GM19324 (cell line): ENCODE measurements around the gene FAM170B.

ENCODE experiments used
- ATAC-seq: cut with Tn5 transposase; IDR thresholded peaks from one replicate; pipeline ENCODE4 v1.9.1; 2021; ENCODE audit warnings: mild to moderate bottlenecking, moderate library complexity; ENCODE audit not compliant: unreplicated experiment, low FRiP score

FAM170B gene

DNA sequence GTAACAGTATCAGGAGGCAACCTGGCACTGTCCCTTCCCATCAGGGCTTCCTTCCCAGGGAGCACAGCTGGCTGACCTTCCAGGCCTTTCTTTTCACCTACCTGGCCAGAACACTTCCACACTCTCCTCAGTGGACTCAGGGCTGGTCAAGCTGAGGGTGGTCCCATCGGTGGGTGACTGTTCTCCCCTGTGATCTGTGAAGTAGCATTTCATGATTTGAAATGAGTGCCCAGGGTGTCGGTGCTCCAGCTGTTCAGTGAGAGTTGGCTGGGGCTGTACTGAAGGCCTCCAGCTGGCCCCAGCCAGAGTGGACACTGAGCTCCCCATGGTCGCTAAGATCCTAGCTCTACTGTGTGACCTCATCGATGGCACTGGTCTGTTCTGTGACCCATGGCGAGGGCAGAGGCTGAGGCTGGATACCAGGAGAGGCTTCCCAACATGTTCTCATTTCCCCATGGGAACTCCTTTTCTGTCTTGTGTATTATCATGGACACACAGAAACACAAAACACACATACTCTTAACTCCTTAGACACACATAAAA is at the start of gene FAM170B:
Gene FAM170B, minus strand, starts transcription at position 316 of the 543 bp plus-strand sequence. Its CDS starts 103 bp downstream, at position 213.
- ATAC-seq, result no peak

DNA sequence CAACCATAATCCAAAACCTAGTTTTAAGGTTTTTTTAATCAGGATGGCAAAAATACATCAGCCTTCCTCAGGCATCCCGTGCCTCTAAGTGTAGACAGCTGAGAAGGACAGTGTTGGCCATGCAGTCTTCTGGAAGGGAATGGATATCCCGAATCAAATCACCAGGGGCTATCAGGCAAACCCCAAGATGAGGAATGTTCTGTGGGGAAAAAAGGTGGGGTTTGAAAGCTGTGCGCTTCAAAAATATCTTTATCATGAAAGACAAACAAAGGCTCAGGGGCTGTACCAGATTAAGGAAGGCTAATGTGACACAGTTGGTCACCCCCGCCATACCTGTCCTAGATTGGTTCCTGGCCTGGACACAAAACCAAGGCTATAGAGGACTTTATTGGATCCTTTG is 49.0 kb upstream of the FAM170B start:
- no peak for ATAC-seq

DNA sequence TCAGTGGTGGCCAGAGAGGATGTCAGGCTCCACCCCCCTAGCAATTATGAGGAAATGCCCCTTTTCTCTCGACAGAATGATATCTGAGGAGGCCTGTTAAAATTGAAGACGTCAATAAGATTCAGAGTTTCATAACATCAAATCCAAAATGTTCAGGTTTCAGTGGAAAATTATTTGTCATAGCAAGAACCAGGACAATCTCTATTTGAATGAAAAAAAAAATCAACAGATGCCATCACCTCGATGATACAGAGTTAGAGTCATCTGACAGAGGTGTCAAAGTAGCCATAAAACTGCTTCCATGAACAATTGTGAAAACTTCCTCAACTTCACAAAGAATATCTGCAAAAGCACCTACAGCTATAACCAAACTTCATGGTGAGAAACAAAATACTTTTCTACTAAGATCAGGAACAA is 46.6 kb upstream of the FAM170B start:
- ATAC-seq, result no peak

DNA sequence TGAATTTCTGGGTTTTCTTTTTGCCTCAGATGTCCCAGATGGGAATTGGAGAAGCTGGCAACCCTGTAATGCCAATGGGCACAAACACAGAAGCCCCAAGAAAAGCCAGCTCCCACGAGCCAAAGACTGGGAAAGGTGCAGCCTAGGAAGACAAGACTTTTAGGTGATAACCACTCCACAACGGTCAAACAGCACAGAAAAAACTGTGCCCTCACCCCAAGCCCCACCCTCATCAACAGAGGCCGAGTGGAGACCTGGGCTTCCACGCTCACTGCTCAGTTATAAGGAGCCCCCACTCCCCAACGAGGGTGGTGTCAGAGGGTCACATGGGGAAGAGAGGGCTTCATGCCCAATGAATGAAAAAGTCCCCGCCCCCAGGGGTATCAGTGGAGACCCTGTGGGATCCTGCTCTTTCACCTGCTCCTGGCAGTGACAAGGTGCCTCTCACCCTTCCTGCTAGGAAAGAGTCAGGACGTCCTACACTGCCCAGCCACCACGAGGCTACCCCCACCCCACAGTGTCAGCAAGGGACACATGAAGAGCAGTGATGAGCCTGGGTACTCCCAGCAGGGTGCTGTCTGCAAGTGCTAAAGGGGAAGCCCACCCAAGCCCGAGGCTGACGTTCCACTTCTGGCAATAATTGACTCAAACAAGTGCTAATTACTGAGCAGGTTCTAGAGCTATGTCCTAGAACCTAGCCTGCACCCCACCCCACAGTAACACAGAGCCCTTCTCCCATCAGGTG is 46.0 kb upstream of the FAM170B start:
- no peak for ATAC-seq

- ATAC-seq, result no peak
These were observed 45.0 kb upstream of the FAM170B start for GRCh38 chr10:49178489-49179471.

DNA sequence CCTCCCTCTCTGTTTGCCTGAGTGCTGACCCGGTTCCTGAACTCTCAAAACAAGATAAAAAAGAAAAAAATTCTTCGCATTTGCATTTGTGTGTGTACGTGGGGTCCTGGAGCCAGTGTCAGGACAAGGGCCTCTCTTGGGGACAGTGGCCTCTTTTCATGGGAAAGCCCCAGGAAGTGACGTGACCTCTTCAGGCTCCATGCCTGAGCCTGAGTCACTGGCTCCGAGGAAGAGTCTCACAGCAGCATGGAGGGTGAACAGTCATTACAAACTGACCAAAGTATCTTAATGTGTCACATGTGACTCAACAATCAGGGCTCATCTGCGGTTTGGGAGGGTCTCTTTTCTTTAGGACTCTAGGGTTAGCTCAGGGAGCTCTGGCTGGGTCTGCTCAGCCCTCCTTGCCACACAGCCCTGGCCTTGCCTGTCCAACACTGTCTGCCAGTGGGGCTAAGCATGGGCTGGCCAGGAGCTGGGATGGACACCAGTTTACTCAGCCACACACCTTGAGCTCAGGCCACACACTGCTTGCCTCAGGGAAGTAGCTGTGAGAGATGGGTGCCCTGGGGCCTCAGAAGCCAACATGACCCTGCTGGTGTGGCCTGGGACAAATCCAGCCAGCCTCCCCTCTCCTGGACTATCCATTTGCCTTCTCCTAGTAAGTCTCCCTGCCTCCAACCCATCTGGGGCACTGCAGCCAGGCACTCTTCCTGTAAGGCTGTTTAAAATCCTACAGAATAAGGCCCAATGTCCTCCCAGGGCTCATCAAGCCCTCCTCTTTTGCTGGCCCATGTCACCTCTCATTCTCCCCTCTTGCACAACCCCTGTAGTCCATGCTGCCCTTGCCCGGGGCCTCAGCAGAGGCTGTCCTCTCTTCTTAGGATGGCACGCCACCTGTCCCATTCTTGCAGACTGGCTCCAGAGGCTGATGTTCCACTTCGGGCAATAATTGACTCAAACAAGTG is 43.9 kb upstream of the FAM170B start:
- ATAC-seq, result peak; percentile 59

- ATAC-seq, result no peak
These were observed 42.8 kb upstream of the FAM170B start for GRCh38 chr10:49176310-49177268.

- no peak for ATAC-seq
These were observed 41.9 kb upstream of the FAM170B start for GRCh38 chr10:49175587-49176309.

DNA sequence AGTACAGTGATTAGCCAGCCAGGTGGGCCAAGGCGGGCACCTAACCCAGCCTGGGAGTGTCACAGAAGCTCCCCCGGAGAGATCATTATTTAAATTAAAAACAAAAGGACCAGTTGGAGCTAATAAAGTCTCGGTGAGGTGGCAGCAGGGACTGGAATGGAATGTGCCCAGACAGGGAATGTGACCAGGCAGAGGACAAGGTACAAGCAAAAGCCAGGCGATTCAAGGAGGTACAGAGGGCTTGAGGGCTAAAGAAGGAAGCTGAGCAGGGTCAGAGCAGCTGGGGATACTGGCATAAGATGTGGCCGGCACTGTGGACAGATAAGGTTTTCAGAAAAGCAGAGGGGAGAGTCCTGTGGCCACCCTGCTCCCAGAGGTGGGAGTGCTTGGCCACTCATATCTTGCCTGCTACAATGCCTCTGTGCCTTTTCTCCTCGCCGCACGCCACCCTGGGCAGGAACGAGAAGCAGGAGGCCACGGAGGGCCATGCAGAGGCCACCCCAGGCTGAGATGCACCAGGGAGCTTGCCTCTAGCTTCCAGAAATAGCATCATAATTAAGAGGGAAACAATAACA is 41.2 kb upstream of the FAM170B start:
- no peak for ATAC-seq

GRCh38 chr10:49174261-49174925 is 40.6 kb upstream of the FAM170B start:
- no peak for ATAC-seq

GRCh38 chr10:49173853-49174252 is 40.0 kb upstream of the FAM170B start:
- no peak for ATAC-seq

DNA sequence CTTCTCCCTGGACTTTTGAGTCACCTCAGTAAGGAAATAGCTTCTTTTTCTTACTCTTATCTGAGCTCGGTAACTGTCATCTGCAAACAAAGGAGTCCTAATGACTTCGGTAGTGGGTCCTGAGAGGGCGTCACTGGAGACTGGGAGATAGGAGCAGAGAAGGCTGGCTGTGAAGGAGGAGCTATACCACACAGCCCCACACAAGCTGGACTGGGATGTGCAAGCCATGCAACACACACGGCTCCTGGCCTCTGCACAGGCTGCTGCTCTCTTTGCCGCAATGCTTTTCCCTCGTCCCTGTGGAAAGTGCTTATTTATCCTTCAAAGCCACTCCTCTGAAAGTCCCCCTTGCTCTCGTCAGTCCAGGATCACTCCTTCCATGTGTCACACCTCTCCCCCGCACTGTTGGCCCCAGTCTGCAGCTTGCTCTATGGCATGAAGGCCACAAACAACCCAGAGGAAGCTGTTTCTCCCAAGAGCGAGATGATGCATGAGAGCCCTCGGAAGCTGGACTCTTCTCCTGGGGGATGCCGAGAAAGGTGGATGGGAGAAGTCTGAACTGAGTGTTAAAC is 39.5 kb upstream of the FAM170B start:
- no peak for ATAC-seq

DNA sequence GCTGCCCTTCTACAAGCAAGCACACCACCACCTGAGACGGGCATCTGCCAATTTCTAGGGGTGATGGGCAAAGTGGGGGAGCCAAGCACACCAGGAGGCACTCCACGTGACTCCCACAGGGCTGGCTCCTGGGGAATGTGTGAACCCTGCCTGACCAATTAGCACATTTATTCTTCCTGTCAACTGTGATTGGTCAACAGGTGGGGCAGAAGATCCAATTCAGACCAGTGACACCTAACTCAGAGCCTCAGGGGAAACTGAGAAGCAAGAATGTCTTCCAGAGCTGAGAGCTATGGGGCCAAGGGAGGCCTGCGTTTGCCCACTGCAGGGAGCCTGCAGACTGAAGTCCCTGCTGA is 38.9 kb upstream of the FAM170B start:
- ATAC-seq, result no peak

GRCh38 chr10:49172061-49172776 is 38.4 kb upstream of the FAM170B start:
- ATAC-seq, result no peak

- no peak for ATAC-seq
These were observed 37.7 kb upstream of the FAM170B start for GRCh38 chr10:49171326-49172060.
